Panc1 (cell line): Measurements from ENCODE around the gene CRTAC1.

ENCODE experiments used
- POLR2AphosphoS5 ChIP-seq: IDR thresholded peaks from 2 replicates; pipeline ENCODE4 v1.6.1; 2012; ENCODE audit warnings: mild to moderate bottlenecking, low read depth, low read length, moderate library complexity
- SIN3A ChIP-seq: IDR thresholded peaks from 2 replicates; pipeline ENCODE4 v1.6.1; 2012; ENCODE audit warnings: low read depth, mild to moderate bottlenecking, low read length, moderate library complexity, borderline replicate concordance; ENCODE audit not compliant: insufficient read depth
- TCF7L2 ChIP-seq: IDR thresholded peaks from 2 replicates; pipeline ENCODE4 v1.6.1; 2011; ENCODE audit warnings: mild to moderate bottlenecking, low read depth, low read length, inconsistent platforms
- TF ChIP-seq, protein P1 (sequence below): fragments of 450-650 bp; IDR thresholded peaks from 2 replicates; pipeline ENCODE4 v1.5.1; 2017; ENCODE audit warnings: mild to moderate bottlenecking
- TF ChIP-seq, protein P2 (sequence below), 2 experiments: IDR thresholded peaks; 2 replicates each; pipeline ENCODE4 v1.6.1; 2011 to 2012; ENCODE audit warnings: low read depth in 2 of 2, control low read depth in 1 of 2, low read length in 1 of 2, mild to moderate bottlenecking in 1 of 2, moderate library complexity in 1 of 2; ENCODE audit not compliant: insufficient read depth in 1 of 2

DNA sequence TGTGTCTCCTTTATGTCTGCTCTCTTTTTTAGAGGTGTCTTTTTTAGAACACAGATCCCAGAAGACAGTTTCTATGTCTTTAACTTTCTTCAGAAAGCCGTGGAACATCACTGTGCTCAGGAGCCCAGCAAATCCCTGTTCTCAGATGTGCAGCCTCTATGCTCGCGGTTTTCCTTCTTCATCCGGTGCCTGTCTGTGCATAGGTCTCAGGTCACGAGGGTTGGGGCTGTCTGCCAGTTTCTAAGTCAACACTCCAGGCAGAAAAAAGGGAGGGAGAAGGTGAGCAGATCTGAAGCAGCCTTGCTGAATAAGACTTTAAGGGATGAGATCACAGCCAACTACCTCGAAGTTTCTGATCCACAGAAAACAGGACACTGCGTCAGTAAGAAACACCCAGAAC, 68.5 kb downstream of the CRTAC1 start:
- TF ChIP-seq, protein P1, sequence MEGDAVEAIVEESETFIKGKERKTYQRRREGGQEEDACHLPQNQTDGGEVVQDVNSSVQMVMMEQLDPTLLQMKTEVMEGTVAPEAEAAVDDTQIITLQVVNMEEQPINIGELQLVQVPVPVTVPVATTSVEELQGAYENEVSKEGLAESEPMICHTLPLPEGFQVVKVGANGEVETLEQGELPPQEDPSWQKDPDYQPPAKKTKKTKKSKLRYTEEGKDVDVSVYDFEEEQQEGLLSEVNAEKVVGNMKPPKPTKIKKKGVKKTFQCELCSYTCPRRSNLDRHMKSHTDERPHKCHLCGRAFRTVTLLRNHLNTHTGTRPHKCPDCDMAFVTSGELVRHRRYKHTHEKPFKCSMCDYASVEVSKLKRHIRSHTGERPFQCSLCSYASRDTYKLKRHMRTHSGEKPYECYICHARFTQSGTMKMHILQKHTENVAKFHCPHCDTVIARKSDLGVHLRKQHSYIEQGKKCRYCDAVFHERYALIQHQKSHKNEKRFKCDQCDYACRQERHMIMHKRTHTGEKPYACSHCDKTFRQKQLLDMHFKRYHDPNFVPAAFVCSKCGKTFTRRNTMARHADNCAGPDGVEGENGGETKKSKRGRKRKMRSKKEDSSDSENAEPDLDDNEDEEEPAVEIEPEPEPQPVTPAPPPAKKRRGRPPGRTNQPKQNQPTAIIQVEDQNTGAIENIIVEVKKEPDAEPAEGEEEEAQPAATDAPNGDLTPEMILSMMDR, result no peak
- TF ChIP-seq SIN3A (no peak), POLR2AphosphoS5 (no peak), TCF7L2 (no peak)
- TF ChIP-seq, protein P2, sequence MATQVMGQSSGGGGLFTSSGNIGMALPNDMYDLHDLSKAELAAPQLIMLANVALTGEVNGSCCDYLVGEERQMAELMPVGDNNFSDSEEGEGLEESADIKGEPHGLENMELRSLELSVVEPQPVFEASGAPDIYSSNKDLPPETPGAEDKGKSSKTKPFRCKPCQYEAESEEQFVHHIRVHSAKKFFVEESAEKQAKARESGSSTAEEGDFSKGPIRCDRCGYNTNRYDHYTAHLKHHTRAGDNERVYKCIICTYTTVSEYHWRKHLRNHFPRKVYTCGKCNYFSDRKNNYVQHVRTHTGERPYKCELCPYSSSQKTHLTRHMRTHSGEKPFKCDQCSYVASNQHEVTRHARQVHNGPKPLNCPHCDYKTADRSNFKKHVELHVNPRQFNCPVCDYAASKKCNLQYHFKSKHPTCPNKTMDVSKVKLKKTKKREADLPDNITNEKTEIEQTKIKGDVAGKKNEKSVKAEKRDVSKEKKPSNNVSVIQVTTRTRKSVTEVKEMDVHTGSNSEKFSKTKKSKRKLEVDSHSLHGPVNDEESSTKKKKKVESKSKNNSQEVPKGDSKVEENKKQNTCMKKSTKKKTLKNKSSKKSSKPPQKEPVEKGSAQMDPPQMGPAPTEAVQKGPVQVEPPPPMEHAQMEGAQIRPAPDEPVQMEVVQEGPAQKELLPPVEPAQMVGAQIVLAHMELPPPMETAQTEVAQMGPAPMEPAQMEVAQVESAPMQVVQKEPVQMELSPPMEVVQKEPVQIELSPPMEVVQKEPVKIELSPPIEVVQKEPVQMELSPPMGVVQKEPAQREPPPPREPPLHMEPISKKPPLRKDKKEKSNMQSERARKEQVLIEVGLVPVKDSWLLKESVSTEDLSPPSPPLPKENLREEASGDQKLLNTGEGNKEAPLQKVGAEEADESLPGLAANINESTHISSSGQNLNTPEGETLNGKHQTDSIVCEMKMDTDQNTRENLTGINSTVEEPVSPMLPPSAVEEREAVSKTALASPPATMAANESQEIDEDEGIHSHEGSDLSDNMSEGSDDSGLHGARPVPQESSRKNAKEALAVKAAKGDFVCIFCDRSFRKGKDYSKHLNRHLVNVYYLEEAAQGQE (IDR thresholded peaks at IDR 0.05; ENCODE audit: insufficient read depth in 1 of 2, low read depth in 2 of 2, low read length in 1 of 2), result no peak
